ENCODE measurements around the gene KLHL29. TPM values are rescaled to one million over a fixed set of nuclear protein-coding genes. Genes with fewer than 3 reads are reported as not detected.

The KLHL29 gene
- total and polyA plus RNA-seq, 2 donors (not counting 1 experiment from before 2014, with no cell fraction given), result 1.3 to 3.4 TPM

- Histone ChIP-seq H3K9me3 (ENCODE audit: control extremely low read depth in 1 of 3, control insufficient read depth in 2 of 3, insufficient read depth in 1 of 3, low read length in 2 of 3) (no peaks in the 10 kb centered on the region), H4K20me1 (ENCODE audit: control insufficient read depth, insufficient read depth, low read length, poor library complexity, severe bottlenecking) (no peaks in the 10 kb centered on the region), H3K4me2 (replicated peaks; ENCODE audit: low read depth, low read length, poor library complexity, severe bottlenecking) (no peak overlapping the region), H3K27ac (ENCODE audit: low read length in 2 of 2) (no peak overlapping the region), H2AFZ (ENCODE audit: insufficient read depth, low read depth, low read length, poor library complexity, severe bottlenecking) (no peak overlapping the region), H3K27me3 (replicated peaks in 1 of 4; ENCODE audit: control extremely low read depth in 1 of 4, control insufficient read depth in 3 of 4, insufficient read depth in 4 of 4, low read length in 3 of 4) (no peaks in the 10 kb centered on the region), H3K36me3 (replicated peaks in 1 of 2; ENCODE audit: control extremely low read depth in 1 of 2, control insufficient read depth in 1 of 2, extremely low read depth in 1 of 2, insufficient read depth in 2 of 2, low read length in 1 of 2) (no peaks in the 10 kb centered on the region), H3K79me2 (ENCODE audit: control insufficient read depth, insufficient read depth, low read length) (no peaks in the 10 kb centered on the region), H3K4me3 (ENCODE audit: control extremely low read depth in 1 of 5, extremely low read depth in 1 of 5, insufficient read depth in 1 of 5, low read depth in 2 of 5, low read length in 4 of 5) (no peak overlapping the region), H3K9ac (ENCODE audit: low read length) (no peak overlapping the region), H3K4me1 (ENCODE audit: control insufficient read depth in 2 of 2, insufficient read depth in 2 of 2, low read length in 2 of 2) (no peaks in the 10 kb centered on the region)
- ChIA-PET POLR2A (no interaction called here), CTCF (no interaction called here)
- Mint-ChIP-seq H3K9me3 (ENCODE audit: insufficient read depth) (no peaks in the 10 kb centered on the region), H3K4me3 (no peak overlapping the region), H3K27ac (no peak overlapping the region), H3K4me1 (peaks cover 4% of the 10 kb centered on the region), H3K27me3 (peaks cover 3% of the 10 kb centered on the region)
- ATAC-seq (ENCODE audit: low read depth) (no peak), DNase-seq (no peak)
- TF ChIP-seq EZH2 (IDR thresholded peaks at IDR 0.05; ENCODE audit: borderline replicate concordance, insufficient read depth, low read depth, low read length, poor library complexity, severe bottlenecking) (no peak), CTCF (IDR thresholded peaks at IDR 0.05) (no peak)
- WGBS (ENCODE audit: insufficient coverage), result 100% methylated on average over 1 of the region's 6 CpGs
- intact Hi-C loops (cut with micrococcal nuclease), result no loop called here
Measured at GRCh38 chr2:23433282-23433681, 48.3 kb downstream of the KLHL29 start.

DNA sequence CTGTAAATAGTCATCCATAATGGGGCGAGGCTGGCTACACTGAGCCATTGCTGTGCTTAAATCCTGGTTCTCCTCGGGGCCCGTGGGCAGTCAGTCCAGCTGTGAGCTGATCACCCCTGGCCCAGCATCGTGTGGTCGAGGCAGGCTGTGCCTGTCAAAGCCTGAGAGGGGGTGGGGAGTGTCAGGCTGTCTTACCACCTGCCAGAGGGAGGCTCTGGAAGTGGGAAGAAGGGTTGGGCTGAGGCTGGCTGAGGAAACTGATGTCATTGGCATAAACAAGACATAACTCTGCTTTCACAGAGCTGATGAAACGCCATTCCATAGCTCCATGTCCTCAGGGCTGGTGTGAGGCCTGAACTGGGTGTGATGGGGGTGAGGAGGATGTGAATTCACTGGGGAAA is 49.7 kb downstream of the KLHL29 start:
- POLR2A ChIA-PET, result no interaction called here
- H3K9me3 ChIP-seq (ENCODE audit: control extremely low read depth in 1 of 3, control insufficient read depth in 2 of 3, insufficient read depth in 1 of 3, low read length in 2 of 3), result no peaks in the 10 kb centered on the region
- intact Hi-C loops (cut with micrococcal nuclease), result no loop called here
- 92% methylated on average over 6 of the region's 6 CpGs for WGBS (ENCODE audit: insufficient coverage)
- Mint-ChIP-seq H3K9me3 (ENCODE audit: insufficient read depth) (no peaks in the 10 kb centered on the region), H3K27ac (no peak overlapping the region), H3K4me3 (no peak overlapping the region), H3K4me1 (peaks cover 4% of the 10 kb centered on the region), H3K27me3 (peaks cover 3% of the 10 kb centered on the region)
- no peaks in the 10 kb centered on the region for H3K4me1 ChIP-seq (ENCODE audit: control insufficient read depth in 2 of 2, insufficient read depth in 2 of 2, low read length in 2 of 2)
- H4K20me1 ChIP-seq (ENCODE audit: control insufficient read depth, insufficient read depth, low read length, poor library complexity, severe bottlenecking), result no peaks in the 10 kb centered on the region
- H3K27me3 ChIP-seq (replicated peaks in 1 of 4; ENCODE audit: control extremely low read depth in 1 of 4, control insufficient read depth in 3 of 4, insufficient read depth in 4 of 4, low read length in 3 of 4), result no peaks in the 10 kb centered on the region
- DNase-seq, result no peak
- CTCF ChIA-PET, result no interaction called here
- H3K36me3 ChIP-seq (replicated peaks in 1 of 2; ENCODE audit: control extremely low read depth in 1 of 2, control insufficient read depth in 1 of 2, extremely low read depth in 1 of 2, insufficient read depth in 2 of 2, low read length in 1 of 2), result no peaks in the 10 kb centered on the region
- no peak for ATAC-seq (ENCODE audit: low read depth)
- no peak overlapping the region for H3K27ac ChIP-seq (ENCODE audit: low read length in 2 of 2)
- H3K4me2 ChIP-seq (replicated peaks; ENCODE audit: low read depth, low read length, poor library complexity, severe bottlenecking), result no peak overlapping the region
- no peak overlapping the region for H2AFZ ChIP-seq (ENCODE audit: insufficient read depth, low read depth, low read length, poor library complexity, severe bottlenecking)
- TF ChIP-seq CTCF (IDR thresholded peaks at IDR 0.05), result no peak
- TF ChIP-seq EZH2 (IDR thresholded peaks at IDR 0.05; ENCODE audit: borderline replicate concordance, insufficient read depth, low read depth, low read length, poor library complexity, severe bottlenecking), result no peak
- no peaks in the 10 kb centered on the region for H3K79me2 ChIP-seq (ENCODE audit: control insufficient read depth, insufficient read depth, low read length)
- H3K4me3 ChIP-seq (ENCODE audit: control extremely low read depth in 1 of 5, extremely low read depth in 1 of 5, insufficient read depth in 1 of 5, low read depth in 2 of 5, low read length in 4 of 5), result no peak overlapping the region
- H3K9ac ChIP-seq (ENCODE audit: low read length), result no peak overlapping the region

All from B cell (primary cell).